SKM-1 (cell line): ENCODE data around the gene CLASP1.
"Not testable (repeated sequence)": the region's sequence is repeated elsewhere in the genome, so short reads cannot be mapped to it uniquely, and the experiment has no call there.

Source experiments
- DNase-seq: peaks from one replicate; lab custom pipeline; 2025; ENCODE audit not compliant: unreplicated experiment; lab: John Stamatoyannopoulos, UW

Gene CLASP1

GRCh38 chr2:121333231-121333630 lies 316.0 kb downstream of the CLASP1 start:
- DNase-seq: no peak

- not testable (repeated sequence) for DNase-seq
Observed at GRCh38 chr2:121331324-121331723, 317.9 kb downstream of the CLASP1 start.

GRCh38 chr2:121330921-121331320 lies 318.3 kb downstream of the CLASP1 start:
- no peak for DNase-seq

- no peak for DNase-seq
Observed at GRCh38 chr2:121329786-121330185, 319.5 kb downstream of the CLASP1 start.

GRCh38 chr2:121326628-121327027 lies 322.6 kb downstream of the CLASP1 start:
- DNase-seq: no peak

DNA sequence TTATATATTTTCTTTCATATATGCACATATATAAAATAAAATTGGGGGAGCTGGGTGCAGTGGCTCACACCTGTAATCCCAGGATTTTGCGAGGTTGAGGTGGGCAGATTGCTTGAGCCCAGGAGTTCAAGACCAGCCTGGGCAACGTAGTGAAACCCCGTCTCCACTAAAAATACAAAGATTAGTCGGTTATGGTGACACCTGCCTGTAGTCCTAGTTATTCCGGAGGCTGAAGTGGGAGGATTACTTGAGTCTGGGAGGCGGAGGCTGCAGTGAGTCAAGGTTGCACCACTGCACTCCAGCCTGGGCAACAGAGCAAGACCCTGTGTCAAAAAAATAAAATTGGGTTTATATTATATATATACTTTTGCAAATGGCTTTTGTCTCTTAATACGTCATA lies 324.7 kb downstream of the CLASP1 start:
- DNase-seq: no peak

DNA sequence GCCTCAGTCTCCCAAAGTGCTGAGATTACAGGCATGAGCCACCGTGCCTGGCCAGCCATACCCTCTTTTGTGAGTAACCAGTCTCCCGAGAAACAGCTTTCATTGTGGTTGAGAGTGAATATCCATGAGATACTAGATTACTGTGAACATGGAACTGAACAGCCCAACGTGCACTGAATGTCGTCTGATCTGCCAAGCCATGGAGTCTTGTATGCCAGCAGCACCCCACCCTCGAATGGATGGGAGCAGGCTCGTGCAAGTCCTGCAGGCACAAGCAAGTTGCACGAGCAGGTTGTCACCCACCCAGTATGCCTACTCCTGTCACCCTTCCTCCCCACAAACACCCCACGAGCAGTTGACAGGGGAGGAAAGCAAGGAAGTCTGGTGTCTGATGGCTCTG lies 327.8 kb downstream of the CLASP1 start:
- DNase-seq: no peak

GRCh38 chr2:121319941-121320340 lies 329.3 kb downstream of the CLASP1 start:
- DNase-seq: no peak

DNA sequence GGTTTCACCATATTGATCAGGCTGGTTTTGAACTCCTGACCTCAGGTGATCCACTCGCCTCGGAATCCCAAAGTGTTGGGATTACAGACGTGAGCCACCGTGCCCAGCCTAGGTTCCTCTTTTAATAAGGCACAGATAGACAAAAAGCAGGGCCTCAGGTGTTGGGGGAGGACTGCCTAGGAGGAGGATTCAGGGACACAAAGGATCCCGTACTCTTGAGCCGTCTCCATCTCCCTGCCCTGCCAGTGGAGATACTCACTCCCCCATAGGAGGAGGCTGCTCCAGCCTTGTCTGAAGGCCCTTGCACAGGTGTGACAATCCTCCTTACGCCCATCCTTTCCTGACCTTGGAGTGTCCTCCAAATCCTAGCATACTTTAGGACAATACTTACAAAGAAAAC lies 332.3 kb downstream of the CLASP1 start:
- DNase-seq: no peak

DNA sequence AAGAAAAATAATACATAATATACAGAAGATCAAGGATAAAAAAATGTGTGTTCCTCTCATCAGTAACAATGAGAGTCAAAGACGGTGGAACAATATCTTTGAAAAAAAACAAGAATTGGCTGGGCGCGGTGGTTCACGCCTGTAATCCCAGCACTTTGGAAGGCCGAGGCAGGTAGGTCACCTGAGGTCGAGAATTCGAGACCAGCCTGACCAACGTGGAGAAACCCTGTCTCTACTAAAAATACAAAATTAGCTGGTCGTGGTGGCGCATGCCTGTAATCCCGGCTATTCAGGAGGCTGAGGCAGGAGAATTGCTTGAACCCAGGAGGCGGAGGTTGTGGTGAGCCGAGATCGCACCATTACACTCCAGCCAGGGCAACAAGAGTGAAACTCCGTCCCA lies 335.6 kb downstream of the CLASP1 start:
- DNase-seq: not testable (repeated sequence)

DNA sequence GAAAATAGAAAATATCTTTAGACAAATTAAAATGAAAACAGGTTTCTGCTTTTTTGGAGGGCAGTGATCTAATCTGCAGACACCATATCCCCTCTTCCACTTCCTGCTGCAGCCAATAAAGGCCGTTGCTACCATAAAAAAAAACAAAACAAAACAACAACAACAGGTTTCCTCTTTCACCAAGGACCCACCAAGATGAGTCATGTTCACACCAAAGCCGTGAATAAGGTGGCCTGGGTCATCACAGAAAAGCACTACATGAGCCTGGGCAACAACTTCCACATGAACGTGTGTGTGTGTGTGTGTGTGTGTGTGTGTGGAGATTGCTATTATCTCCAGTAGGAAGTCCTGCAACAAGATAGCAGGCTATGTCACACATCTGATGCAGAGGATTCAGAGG lies 339.5 kb downstream of the CLASP1 start:
- no peak for DNase-seq

DNA sequence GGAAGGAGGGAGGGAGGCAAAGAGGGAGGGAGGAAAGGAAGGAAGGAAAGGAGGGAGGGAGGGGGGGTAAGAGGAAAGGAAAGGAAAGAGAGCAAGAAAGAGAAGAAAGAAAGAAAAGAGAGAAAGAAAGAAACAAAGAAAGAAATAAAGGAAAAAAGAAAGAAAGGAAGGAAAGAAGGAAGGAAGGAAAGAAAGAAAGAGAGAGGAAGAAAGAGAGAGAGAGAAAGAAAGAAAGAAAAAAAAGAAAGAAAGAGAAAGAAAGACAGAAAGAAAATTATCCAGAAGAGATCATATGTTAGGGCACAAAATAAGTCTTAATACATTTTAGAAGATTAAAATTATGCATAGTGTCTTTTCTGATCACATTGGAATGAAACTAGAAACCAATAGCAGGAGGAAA lies 339.9 kb downstream of the CLASP1 start:
- DNase-seq: no peak

- DNase-seq: no peak
Observed at GRCh38 chr2:121307048-121307447, 342.2 kb downstream of the CLASP1 start.

GRCh38 chr2:121304941-121305340 lies 344.3 kb downstream of the CLASP1 start:
- DNase-seq: no peak

- DNase-seq: no peak
Observed at GRCh38 chr2:121303531-121304263, 345.6 kb downstream of the CLASP1 start.

GRCh38 chr2:121301190-121301589 lies 348.1 kb downstream of the CLASP1 start:
- not testable (repeated sequence) for DNase-seq

DNA sequence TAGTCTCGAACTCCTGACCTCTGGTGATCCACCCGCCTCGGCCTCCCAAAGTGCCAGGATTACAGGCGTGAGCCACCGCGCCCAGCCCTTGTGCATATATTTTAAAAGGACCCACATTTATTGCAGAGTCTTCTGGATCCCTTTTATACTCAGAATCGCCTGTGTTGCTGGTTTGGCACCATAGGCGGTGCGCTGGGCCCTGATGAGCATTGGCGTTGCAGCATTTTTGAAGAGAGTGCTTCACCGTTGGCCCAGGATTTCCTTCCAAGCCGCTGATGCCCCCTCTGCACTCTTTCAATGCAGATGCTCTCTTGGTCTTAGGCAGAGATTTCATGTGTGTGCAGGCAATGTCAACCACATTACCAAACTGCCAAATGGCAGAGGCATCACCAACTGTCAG lies 350.8 kb downstream of the CLASP1 start:
- DNase-seq: no peak

- not testable (repeated sequence) for DNase-seq
Observed at GRCh38 chr2:121297866-121298265, 351.4 kb downstream of the CLASP1 start.

- DNase-seq: peak; percentile 14
Observed at GRCh38 chr2:121297217-121297830, 351.9 kb downstream of the CLASP1 start.

- DNase-seq: no peak
Observed at GRCh38 chr2:121295911-121296650, 353.2 kb downstream of the CLASP1 start.

DNA sequence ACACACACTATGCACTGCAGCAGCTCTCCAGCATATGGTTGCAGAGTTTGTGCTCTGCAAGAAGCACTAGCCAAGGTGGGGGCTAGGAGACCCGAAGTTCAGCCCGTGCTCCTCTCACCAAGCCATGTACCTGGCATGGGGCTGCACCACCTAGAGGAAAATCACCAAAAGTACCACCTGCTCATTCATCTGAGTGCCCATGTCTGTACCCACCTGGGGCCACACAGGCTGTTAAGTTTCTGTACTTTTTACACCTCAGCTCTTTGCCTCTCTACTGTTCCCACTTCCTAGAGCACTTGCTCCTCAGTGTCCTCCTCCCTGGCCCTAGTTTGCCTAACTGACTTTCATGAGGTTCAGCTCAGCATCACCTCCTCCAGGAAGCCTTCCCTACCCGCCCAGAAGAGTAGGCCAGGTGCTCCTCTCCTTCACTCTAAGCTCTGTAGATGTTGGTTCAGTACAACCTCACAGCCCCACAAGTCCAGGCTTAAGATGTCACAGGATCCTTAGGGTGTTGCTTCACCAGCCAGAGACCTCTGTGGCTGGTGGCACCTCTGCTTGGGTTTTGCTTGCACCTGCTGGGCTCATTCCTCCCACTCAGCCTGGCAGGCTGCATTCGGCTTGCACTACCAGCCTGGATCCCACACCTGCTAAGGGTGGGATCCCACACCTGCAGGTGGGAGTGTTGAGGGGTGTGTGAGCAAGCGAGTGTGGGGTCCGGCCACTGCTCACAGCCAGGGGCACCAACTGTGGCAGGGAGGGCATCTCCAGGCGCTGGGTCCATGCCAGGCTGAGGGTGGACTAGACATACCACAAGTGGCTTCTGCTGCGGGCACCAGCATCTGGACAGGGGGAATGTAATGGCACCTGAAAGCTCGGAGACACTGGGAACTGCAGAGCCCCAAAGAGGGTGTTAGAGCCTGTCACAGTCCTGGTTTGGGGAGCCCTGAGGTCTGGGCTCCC lies 354.1 kb downstream of the CLASP1 start:
- no peak for DNase-seq
